HG03460 (cell line): Measurements from ENCODE around the gene ADAMTS2.

Experiments used
- ATAC-seq: cut with Tn5 transposase; IDR thresholded peaks from one replicate; pipeline ENCODE4 v1.9.1; 2021; ENCODE audit not compliant: unreplicated experiment

The ADAMTS2 gene

DNA sequence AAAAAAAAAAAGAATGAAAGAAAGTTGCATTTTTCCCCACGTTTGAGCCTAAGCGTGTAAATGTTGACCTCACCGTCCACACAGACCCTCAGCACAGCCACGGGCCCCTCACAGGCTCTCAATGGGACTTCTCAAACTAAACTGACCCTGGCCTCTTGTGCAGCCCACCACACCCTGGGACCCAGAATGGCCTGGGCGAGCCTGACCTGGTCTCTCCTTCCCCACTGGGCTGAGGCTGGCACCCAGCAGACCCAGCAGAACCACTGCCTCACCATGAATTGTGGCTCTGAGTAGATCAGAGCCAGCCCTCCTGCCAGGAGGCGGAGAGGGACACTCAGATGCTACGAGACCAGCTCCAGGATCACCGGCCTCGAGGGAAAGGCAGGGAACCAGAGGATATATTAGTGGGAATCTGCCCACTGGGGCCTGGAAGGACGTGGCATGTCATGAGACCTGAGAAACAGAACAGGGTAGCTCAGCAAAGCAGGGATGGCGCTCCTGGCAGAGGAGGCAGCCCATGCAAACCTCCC is 160.7 kb downstream of the ADAMTS2 start:
- no peak for ATAC-seq

DNA sequence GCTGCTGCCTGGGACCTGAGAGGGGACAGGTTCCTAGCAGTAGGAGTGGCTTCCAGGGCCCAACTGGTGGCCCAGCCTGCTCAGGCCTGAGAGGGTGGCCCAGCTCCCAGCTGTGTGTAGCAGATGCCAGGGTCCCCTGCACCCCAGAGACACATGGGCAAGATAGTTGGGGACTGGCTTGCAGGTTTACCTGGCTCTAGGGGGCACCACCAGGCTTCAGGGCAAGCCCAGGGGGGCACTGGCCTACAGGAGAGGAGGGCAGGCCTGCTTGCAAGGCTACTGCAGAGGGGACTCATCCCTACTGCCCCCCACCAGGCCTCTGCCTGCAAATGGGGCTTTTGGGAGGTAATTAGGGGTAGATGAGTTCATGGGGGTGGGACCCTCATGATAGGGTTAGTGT is 161.8 kb downstream of the ADAMTS2 start:
- ATAC-seq, result no peak

DNA sequence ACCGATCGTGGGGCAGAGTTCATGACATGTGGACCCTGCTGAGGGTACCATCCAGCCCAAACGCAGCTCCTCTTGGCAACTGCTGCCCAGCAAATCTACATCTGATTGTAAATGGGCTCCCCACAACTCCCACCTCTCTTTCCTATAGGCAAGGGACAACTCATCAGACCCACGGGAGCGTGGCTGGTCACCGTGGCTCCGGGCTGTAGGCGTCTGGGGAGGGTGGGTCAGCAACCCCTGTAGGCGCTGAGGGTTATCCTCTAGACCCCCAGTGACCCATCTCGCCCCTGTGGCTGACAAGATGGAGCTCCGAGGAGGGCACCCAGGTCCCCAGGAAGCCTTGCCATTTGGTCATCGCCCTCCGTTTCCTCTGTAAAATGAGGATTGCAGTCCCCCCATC is 162.7 kb downstream of the ADAMTS2 start:
- no peak for ATAC-seq

DNA sequence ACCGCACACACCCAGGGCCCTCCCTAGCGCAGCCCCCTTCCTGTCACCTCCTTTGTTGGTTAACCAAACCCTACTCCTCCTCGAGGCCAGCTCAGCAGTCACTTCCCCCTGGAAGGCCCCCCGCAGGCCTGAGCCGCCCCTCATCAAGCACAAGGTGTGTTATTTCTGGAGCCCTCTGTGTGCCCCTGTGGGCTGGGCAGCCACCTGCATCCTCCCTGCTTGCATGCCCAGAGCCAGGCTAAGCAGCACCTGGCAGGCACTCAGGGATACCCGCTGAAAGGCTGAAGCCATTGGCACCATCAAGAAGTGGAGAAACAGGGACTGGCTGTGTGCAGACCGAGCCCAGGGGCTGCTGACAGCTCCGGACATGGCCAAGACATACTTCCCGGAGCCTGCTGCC is 163.3 kb downstream of the ADAMTS2 start:
- no peak for ATAC-seq

DNA sequence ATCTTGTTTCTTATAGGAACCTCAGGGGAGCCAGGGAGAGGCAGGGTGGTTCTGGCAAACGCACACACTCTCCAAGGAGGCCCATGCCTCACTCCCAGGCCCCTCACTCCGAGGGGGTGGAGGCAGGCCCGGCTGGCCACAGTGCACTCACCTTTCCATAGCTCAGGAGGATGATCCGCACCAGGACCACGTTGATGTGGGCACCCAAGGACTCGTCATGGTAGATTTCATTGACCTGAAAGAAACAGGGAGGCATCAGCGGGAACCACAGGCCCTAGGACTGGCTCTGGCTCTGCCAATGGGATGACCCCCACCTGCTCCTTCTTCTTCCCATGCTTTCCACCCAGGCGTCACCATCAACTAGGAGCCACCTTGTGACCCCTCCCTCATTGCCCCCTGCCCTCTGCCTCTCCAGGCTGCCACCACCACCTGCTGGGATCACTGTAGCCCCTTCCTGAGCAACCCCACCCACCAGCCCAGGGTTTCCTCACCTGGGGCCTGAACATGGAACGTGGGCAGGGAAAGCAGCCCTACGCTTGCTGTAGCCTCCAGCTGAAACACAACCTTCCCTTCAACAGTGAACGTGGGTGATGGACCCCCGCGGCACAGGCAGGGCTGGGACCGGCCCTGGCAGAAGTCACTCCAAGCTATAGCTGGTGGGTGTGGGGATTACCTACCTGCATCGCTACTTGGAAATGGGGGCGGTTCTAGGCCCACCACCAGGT is 164.2 kb downstream of the ADAMTS2 start:
- no peak for ATAC-seq

DNA sequence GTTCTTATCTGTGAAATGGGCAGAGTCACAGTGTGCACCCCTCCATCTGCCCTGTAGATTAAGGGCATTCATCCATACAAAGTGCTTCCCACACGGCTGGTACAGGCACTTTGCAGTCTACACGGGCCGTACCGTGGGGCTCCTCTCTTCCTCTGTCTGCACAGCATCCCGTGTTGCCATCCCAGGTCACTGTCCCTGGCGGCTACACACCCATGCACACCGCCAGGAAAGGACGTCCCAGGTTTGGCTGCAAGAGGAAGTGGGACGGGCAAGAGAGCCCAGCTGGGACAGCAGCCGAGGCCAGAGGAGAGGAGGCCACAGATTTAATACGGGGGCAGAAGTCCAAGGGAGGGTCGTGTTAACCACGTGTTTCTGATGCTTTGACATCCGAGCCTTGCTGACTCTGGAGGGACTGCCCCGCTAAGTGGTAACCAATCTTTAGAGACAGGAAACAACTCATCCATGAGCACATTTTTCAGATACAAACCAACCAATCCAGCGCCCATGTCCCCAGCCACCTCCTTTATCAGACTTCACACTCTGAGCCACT is 165.1 kb downstream of the ADAMTS2 start:
- ATAC-seq, result no peak

DNA sequence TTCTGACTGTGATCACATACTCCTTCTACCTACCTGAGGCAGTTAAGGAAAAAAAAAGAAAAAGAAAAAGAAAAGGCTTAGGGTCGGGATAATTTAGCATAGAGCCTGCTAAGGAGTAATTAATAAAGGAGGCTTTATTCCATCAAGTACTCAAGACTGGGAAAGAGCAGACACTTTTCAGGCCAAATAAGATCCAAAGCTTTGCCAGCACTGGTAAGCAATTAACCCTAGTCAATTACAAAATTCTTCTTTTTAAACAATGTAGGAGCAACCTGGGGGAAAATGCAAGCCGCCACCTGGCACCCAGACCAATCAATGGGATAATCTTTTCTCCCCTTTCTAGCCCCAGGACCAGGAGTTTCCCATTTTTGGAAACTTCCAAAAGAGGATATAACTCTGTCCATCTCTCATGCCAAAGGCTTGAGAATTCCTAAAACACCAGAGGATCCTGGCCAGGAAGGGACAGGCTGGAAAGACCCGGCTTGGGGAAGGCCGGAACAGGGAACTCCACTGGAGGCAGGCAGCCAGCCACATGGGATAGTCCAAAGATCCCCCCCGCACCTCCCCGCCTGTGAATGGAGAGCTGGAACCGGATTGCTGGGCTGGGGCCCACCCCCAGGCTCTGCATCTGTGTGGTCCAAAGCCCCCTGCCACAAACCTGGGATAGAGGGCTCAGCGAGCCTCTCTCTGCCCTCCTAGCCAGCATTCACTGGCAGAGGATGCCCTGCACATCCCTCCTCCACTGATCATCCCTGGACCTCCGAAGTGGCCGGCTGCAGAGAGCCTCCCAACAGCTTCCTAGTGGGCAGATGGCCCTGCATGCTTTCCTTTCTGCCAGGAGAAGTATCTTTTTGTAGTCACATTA is 167.3 kb downstream of the ADAMTS2 start:
- no peak for ATAC-seq

DNA sequence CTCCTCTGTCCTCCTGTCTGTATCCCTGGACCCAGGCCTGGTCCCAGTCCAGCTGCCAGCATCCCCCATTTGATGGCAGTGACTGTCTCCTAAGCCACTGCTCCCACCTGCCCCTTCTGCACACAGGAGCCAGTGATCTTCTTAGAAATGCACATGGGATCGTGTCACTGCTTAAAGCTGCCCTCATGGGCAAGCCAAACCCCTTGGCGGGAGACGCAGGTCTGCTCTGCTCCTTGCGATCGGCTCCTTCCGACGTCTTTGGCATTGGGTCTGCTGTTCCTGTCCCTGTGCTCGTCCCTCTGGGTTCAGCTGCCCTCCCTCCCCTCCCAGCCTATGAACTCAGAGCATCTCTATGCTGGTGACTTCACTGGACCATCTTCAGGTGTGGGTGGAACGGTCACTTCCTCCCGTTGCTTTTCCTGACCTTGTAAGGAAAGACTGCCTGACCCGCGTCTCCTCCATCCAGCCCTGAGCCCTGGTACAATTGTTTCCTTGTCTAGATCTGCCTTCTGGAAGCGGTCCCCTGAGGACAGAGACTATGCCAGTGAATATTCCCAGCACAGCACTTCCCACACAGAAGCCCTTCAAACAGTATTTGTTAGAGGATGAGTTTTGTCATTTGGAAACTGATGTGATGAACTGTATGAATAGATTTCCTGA is 168.6 kb downstream of the ADAMTS2 start:
- no peak for ATAC-seq

DNA sequence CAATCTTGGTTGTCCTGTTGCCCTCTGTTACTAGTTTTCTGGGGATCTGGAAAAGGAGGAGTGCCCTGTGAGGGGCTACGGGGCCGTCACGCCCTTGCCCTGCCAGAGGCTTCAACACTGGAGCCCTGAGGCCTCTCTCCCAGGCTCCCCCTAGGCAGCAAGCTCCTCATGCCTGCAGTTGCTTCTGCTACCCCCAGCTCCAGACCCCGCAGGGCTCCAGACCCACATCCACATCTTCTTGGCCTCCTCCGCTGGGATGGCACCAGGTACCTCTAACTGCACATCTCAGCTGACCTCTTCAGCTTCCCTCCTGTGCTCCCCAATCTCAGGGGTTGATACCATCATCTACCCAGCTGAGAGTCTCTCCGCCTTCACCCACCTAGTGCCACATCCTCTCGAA is 169.1 kb downstream of the ADAMTS2 start:
- no peak for ATAC-seq

DNA sequence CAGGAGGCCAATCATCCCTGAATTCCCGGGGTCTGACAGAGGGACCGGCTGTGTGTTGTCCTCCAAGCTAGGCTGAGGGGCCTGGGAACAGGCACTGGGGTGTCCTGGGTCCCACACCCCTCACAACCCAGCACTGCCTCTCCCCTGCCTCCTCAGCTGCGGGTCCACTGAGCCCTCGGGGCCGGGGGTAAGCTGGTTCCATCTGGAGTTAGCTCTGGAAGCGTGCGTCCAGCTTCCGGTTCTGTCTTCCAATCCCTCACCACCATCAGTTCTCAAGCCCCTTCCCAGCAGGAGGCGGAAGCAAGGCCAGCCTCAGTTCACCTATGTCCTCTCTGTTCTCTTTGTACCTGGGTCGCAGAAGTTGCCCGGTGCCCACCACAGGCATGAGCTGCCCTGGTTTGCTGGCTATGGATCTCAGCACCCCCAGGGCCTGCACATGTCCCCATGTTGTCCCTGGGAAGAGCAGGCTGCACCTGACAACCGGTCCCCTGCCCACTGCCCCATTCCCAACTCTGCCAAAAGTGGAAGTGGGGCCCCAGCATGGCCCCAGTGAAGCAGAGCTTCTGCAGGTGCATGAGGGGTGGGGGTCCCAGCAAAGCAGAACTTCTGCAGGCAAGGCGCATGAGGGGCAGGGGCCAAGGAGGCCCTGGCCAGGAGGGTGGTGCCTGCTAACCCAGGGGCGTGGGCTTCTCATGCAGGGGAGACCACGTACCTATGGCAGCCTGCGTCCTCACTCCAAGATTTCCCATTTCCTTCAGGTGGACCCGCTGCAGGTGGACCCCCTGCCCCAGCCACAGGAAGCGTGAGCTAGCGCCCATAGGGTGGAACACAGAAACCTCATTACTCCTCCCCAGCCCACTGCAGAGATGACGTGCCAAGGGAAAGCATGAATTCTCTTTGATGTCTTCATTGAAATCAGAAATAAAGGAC is 173.2 kb downstream of the ADAMTS2 start:
- ATAC-seq, result no peak

DNA sequence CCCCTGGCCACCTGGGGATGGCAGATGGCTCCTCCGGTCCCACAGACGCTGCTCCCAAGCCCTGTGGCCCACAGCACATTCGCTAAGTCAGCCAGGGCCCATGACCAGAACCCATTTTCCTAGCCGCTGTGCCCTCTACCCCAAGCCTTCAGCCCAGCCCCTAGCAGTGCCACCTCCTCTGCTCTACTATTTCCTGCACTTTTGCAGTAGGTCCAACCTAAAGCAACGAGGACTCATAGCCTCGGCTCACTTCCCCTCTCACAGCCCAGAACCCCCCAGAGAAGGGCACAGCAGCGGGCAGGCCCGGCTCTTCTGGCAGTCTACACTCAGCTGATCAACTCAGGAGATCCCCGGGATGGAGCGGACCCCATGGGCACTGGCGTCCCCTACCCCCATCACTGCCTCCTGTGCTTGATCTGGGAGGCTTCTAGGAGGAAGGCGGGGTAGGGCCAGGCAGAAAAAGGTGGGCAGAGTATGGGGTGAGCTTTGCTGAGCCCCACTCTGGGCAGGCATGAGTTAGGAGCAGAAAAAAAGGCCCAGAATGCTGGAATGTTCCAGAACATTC is 173.9 kb downstream of the ADAMTS2 start:
- ATAC-seq, result no peak

DNA sequence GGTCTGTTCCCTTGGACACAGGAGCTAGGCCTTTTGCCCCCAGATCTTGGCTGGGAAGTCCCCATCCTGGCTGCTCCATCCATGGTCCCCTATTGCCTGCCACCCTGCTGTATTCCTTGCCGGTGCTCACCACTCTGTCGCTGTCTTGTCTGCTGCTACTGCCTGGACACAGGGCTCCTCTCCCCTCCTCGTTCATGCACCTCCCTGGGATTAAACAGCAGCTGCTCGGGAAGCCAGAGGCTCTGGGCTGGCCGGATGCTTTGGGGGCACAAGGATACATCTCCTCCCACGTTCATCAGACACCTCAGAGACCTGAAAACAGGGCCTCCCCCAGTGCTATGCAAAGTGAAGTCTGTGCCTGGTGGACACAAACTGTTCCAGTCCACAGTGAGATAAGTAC is 174.7 kb downstream of the ADAMTS2 start:
- no peak for ATAC-seq

DNA sequence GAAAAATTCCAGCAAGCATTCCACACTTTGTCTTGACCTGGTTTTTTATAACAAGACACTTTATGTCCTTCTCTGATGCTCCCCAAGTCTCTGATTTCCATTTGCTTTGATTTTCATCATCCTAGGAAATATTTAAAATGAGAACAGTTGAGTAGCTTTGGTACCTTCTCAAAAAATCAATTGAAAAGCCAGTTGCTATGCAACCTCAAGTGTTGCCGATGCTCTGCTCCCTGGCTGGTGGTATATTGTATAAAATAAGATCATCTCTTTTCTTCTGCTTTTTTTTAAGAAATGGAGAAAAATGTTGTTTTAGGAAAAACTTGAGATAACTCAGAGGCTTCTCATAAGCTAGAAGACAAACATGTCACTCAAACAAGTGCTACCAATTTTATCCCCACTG is 175.4 kb downstream of the ADAMTS2 start:
- ATAC-seq, result no peak

DNA sequence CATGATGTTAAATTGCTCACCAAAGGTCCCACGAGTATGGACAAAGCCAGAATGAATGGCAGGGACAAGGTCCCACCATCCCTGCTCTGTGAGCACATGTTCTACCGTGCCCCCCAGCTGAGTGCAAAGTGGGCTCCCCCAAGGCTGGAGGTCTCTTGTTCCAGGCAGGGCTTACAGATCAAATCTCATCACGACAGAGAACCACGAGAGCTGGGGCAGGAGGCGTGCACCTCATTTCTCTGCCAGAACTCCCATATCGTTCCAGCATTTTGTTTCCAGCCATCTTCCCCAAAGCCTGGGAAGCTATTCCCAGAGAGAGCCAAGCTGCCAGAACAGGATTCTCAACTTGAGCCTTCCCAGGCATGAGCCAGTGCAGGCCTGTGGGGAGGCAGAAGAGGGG is 176.6 kb downstream of the ADAMTS2 start:
- no peak for ATAC-seq

DNA sequence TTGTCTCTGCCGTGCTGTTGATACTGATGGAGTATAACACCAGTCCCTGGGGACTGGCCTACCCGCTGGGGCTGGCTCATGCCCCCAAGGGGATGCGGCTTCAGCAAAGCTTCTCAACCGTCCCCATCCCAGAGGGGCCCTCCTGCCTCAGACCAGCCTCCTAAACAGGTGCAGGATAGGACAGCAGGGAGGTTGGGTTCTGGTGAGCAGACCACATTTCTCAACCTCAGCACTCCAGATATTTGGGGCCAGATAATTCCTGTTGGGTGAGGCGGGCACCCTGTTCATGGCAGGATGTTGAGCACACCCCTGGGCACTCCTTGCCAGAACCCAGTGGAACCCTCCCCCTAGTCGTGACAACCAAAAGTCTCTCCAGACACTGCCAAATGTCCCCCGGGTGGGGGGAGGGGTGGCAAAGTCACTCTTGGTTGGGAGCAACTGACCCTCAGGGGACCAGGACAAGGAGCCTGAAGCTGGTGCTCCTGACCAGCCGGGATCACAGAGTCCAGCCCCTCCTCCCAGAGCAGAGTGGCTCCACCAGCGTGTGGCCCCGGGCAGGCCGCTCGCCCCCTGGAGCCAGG is 177.3 kb downstream of the ADAMTS2 start:
- ATAC-seq, result no peak

DNA sequence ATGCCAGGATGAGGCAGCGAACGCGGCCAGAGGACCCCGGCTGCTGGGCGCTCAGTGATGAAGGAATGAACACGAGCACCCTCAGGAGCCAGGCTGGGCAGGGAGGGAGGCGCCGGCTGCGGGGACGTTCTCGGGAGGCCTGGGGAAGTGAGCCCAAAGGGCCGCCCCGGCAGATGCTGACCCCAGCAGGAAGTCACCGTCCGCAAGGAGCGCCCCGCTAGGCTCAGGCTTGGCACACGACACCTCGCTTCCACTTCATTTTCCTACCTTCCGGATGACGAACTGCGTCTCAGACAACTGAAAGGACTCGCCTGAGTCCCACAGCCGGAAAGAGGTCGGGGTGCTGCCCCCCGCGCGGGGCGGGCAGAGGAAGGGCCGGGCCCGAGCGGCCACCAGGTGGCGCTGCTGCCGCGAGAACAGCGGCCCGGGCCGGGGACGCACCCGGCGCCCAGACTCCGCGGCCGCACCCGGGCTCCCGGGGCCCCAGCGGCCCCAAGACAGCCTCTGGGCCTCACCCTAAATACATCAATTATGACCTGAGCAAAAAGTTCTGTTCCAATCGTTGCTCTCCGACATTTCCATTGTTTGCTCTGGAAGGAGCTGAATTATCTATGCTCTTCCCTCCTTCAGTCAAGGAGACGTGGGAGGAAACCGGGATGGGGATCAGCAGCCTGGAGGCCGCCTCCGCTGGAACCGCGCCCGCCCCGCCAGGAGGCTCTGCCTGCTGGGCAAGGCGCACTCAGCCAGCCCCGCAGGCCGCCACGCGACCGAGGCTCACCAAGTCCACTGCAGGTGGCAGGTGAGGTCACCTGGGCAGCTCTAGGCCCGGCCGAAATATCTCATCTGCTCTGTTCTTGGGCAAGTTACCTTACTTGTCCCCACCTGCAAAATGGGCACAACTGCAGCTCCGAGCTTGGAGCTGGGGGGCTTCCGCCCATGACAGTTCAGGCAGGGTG is 178.1 kb downstream of the ADAMTS2 start:
- peak; percentile 55 for ATAC-seq

DNA sequence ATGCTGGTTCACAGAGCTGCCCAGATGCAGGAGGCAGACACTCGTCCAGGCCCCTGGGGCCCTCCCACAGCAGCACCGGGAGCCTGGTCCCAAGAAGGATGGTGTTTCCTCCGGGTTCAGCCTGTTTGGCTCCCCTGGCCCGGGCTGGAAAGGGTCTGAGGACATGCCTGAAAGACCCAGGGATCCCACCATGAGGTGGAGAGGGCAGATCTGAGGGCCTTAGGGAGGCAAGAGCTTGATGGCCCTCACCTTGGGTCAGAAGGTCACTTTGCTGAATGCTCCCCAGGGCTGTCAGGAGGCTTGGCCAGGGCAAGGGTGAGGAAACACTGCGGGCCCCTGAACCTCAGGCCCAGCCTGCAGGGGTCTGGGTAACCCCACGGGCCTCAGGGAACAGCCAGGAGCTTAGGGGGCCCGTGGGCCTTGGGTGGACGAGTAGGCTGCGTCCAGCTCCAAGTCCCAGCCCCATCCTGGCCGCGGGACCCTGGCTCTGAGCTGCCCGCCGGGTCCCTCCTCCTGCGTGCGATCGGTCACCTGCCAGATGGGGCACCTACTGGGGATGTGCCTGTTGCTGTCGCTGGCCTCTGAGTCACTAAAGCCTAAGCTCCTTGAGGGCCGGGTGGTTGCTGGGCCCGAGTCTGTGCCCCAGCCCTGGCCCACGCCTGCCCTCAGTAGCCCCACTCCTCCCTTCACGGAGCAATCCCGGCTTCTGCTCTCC is 178.9 kb downstream of the ADAMTS2 start:
- no peak for ATAC-seq
